ENCODE measurements around the gene HIP1. TPM values are rescaled to one million over a fixed set of nuclear protein-coding genes. Genes with fewer than 3 reads are reported as not detected.

Gene HIP1
- total and polyA plus RNA-seq, 2 of the 4 experiments (the other 2 are of a cell fraction): 6.8 to 10.0 TPM

GRCh38 chr7:75625868-75626267 is 112.9 kb downstream of the HIP1 start:
- no peak overlapping the region for H3K4ac ChIP-seq (ENCODE audit: low read depth, low read length)
- no peaks in the 10 kb centered on the region for H4K20me1 ChIP-seq (ENCODE audit: insufficient read depth, low read length)
- H4K91ac ChIP-seq (ENCODE audit: insufficient read depth, low read depth, low read length): no peak overlapping the region
- BruUV-seq (replicated peaks): no TSS peak
- H3K56ac ChIP-seq (ENCODE audit: extremely low read depth, insufficient read depth, low read length): no peak overlapping the region
- H4K8ac ChIP-seq (ENCODE audit: low read depth in 2 of 2, low read length in 2 of 2): no peak overlapping the region
- H2AK9ac ChIP-seq (replicated peaks; ENCODE audit: low read depth, low read length, poor library complexity): no peak overlapping the region
- ChIA-PET CTCF (no interaction called here), POLR2A (ENCODE audit: unreplicated experiment) (no interaction called here)
- no peak overlapping the region for H2BK20ac ChIP-seq (ENCODE audit: low read depth, low read length)
- no peaks in the 10 kb centered on the region for H3K27me3 ChIP-seq (ENCODE audit: control insufficient read depth, insufficient read depth, low read length)
- H2AFZ ChIP-seq (replicated peaks; ENCODE audit: low read length, poor library complexity): no peak overlapping the region
- no peak overlapping the region for H4K5ac ChIP-seq (ENCODE audit: low read depth, low read length)
- H2BK120ac ChIP-seq (ENCODE audit: low read depth, low read length): no peak overlapping the region
- no peak overlapping the region for H3K9ac ChIP-seq (ENCODE audit: low read depth, low read length)
- in situ Hi-C loops (cut with MboI; ENCODE audit: low sequenced_read_pairs): no loop called here
- H3K23ac ChIP-seq (ENCODE audit: low read depth, low read length): no peak overlapping the region
- intact Hi-C loops (cut with micrococcal nuclease): no loop called here
- H3K14ac ChIP-seq (replicated peaks; ENCODE audit: low read depth, low read length): no peak overlapping the region
- peaks cover 5% of the 10 kb centered on the region; the same call in 1 of the 2 replicates for H3K4me1 ChIP-seq (ENCODE audit: control insufficient read depth, insufficient read depth, low read length)
- peaks cover 11% of the 10 kb centered on the region for H3K9me3 ChIP-seq (ENCODE audit: control insufficient read depth, insufficient read depth, low read length)
- no peak overlapping the region for H2BK5ac ChIP-seq (ENCODE audit: low read depth, low read length, poor library complexity, severe bottlenecking)
- H3K4me3 ChIP-seq (ENCODE audit: insufficient read depth, low read depth, low read length): no peak overlapping the region
- no peak for TF ChIP-seq RAD21 (IDR thresholded peaks at IDR 0.05; ENCODE audit: low read length)
- no peak for TF ChIP-seq BHLHE40 (IDR thresholded peaks at IDR 0.05; ENCODE audit: low read depth, low read length)
- TF ChIP-seq NFE2L2 (IDR thresholded peaks at IDR 0.05; ENCODE audit: low read depth, low read length): no peak
- no peak for TF ChIP-seq SMC3 (IDR thresholded peaks at IDR 0.05; ENCODE audit: low read depth, low read length)
- TF ChIP-seq CEBPB (IDR thresholded peaks at IDR 0.05; ENCODE audit: low read depth, low read length): no peak
- TF ChIP-seq FOS (IDR thresholded peaks at IDR 0.05; ENCODE audit: low read depth, low read length): no peak
- TF ChIP-seq CHD1 (IDR thresholded peaks at IDR 0.05; ENCODE audit: low read depth, low read length): no peak
- TF ChIP-seq RCOR1 (IDR thresholded peaks at IDR 0.05; ENCODE audit: insufficient replicate concordance, low read length): no peak
- TF ChIP-seq POLR2A (IDR thresholded peaks at IDR 0.05; ENCODE audit: low read depth, low read length): no peak
- no peak for TF ChIP-seq MXI1 (IDR thresholded peaks at IDR 0.05; ENCODE audit: borderline replicate concordance, low read depth, low read length)
- TF ChIP-seq MAFK (IDR thresholded peaks at IDR 0.05; ENCODE audit: low read depth, low read length): no peak
- TF ChIP-seq USF2 (IDR thresholded peaks at IDR 0.05; ENCODE audit: low read depth, low read length): no peak
- TF ChIP-seq CTCF (conservative IDR thresholded peaks at IDR 0.05; ENCODE audit: low read depth, low read length): no peak
- no peak for TF ChIP-seq MAZ (IDR thresholded peaks at IDR 0.05; ENCODE audit: borderline replicate concordance, low read depth, low read length)
- TF ChIP-seq ELK1 (IDR thresholded peaks at IDR 0.05; ENCODE audit: borderline replicate concordance, low read depth, low read length): no peak
- no peak for TF ChIP-seq RFX5 (IDR thresholded peaks at IDR 0.05; ENCODE audit: low read depth, low read length)
- peaks cover 5 to 24% of the 10 kb centered on the region in 2 experiments; a peak in 2 of 4 replicates for H3K79me1 ChIP-seq (ENCODE audit: low read depth in 1 of 2, low read length in 2 of 2)
- no peak for DNase-seq
- no CpG with 5 or more reads among the region's 5 CpGs for WGBS, 2 experiments (ENCODE audit: extremely low coverage in 2 of 2, insufficient read length in 1 of 2)
- no peak overlapping the region for H2AK5ac ChIP-seq (ENCODE audit: low read depth, low read length)
- H2BK15ac ChIP-seq (ENCODE audit: low read depth, low read length): no peak overlapping the region
- peaks cover 2% of the 10 kb centered on the region; the same call in 1 of the 2 replicates for H3K36me3 ChIP-seq (ENCODE audit: control insufficient read depth, insufficient read depth, low read length)
- dilution Hi-C loops (cut with HindIII; ENCODE audit: low sequenced_read_pairs, unreplicated experiment): no loop called here
- no peak for ATAC-seq (ENCODE audit: low read depth)
- H3K9me1 ChIP-seq (ENCODE audit: insufficient read depth, low read length): peaks cover 6% of the 10 kb centered on the region; the same call in 1 of the 2 replicates
- no peak overlapping the region for H3K4me2 ChIP-seq (ENCODE audit: low read depth, low read length)
- no peak overlapping the region for H3K27ac ChIP-seq (ENCODE audit: insufficient read depth, low read length)
- H3K18ac ChIP-seq (ENCODE audit: low read depth, low read length): no peak overlapping the region
